ENCODE data around the gene ROR1. TPM values are rescaled to one million over a fixed set of nuclear protein-coding genes. Genes with fewer than 3 reads are reported as not detected.

Gene ROR1
- total RNA-seq, 1 experiment from 2014 or later = 1.4 TPM

- Histone ChIP-seq H3K36me3 (no peaks in the 10 kb centered on the region), H3K4me3 (no peak overlapping the region), H3K27me3 (no peaks in the 10 kb centered on the region), H3K9me3 (0 out of 2 replicates have a peak, but pooled peaks cover 2% of the 10 kb centered on the region)
- peak; percentile 61 for DNase-seq
Measured at GRCh38 chr1:63894627-63895265, 120.9 kb downstream of the ROR1 start.

DNA sequence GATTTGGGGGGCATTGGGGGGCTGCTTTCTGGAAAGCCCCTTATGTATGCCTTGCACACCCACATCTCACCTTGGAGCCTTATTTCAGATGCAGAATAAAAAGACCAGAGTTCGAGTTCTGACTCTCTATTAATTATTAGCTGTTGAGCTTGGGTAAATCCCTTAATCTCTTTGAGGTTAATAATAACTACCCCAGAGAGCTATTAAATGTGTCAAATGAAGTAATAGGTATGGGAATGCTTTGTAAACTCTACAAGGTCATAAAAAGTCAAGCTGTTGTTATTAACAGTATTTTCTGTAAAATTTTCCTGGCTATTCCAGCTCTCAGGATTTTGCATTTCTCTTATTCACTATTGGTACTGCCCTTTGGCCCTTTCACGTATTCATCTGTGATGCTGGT, 122.9 kb downstream of the ROR1 start:
- Histone ChIP-seq H3K9me3 (no peaks in the 10 kb centered on the region), H3K27me3 (no peaks in the 10 kb centered on the region), H3K36me3 (no peaks in the 10 kb centered on the region), H3K4me3 (no peak overlapping the region)
- no peak for DNase-seq

GRCh38 chr1:63898428-63899196, 124.8 kb downstream of the ROR1 start:
- Histone ChIP-seq H3K9me3 (no peaks in the 10 kb centered on the region), H3K4me3 (no peak overlapping the region), H3K27me3 (no peaks in the 10 kb centered on the region), H3K36me3 (no peaks in the 10 kb centered on the region)
- DNase-seq = no peak

DNA sequence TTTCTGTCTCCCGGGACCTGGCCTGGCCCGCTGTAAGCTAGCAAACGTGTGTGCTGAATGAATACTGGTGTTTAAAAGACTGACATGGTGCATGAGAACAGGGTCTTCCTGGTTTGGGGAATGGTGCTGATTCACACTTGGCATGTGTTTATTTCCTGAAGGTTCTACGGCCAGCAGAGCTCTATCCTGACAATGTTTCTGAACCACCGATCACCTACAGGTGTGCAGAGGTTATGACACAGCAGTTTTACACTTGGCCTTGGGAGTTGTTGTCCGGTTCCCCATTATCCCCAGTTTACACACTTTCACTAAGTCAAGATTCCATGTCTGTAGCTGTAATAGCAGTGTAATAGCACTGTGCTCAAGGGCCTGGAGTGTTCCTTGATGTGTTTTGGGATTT, 127.3 kb downstream of the ROR1 start:
- Histone ChIP-seq H3K36me3 (no peaks in the 10 kb centered on the region), H3K4me3 (no peak overlapping the region), H3K9me3 (no peaks in the 10 kb centered on the region), H3K27me3 (no peaks in the 10 kb centered on the region)
- no peak for DNase-seq

GRCh38 chr1:63902844-63903589, 129.2 kb downstream of the ROR1 start:
- Histone ChIP-seq H3K9me3 (no peaks in the 10 kb centered on the region), H3K4me3 (no peak overlapping the region), H3K36me3 (no peaks in the 10 kb centered on the region), H3K27me3 (no peaks in the 10 kb centered on the region)
- DNase-seq = peak; percentile 59

DNA sequence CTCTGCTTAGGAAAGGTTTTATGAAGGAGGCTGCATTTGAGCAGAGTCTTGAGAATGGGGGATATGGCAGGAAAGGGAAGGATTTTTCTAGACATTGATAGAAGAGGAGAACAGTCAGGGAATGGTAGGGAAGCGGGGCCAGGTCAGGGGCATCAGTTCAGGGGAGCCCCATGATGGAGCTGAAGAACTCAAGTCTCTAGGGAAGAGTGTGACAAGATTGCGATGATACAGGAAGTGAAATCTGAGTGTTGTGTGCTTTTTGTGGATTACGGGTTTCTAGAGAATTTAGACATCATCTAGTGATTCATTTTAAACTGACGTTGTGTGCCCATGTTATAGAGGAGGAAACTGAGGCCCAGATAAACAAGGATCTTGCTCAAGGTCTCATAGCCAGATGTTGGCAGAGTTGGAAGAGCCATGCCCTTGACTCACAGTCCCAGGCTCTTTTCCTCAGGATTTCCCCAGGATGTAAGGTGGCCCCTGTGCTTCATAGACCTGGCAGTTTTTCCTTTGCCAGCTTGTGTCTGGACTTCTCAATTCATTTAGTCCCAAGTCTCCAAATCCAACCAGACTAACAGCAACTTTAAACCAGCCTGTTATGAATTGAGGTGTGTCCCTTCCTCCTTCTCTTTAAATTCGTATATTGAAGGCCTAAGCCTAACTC, 130.3 kb downstream of the ROR1 start:
- Histone ChIP-seq H3K4me3 (no peak overlapping the region), H3K9me3 (no peaks in the 10 kb centered on the region), H3K36me3 (no peaks in the 10 kb centered on the region), H3K27me3 (no peaks in the 10 kb centered on the region)
- DNase-seq = no peak

- no peaks in the 10 kb centered on the region for H3K36me3 ChIP-seq
- no peak overlapping the region for H3K4me3 ChIP-seq
- DNase-seq = no peak
- no peaks in the 10 kb centered on the region for H3K9me3 ChIP-seq
- H3K27me3 ChIP-seq = no peaks in the 10 kb centered on the region
Measured at GRCh38 chr1:63904826-63905225, 131.0 kb downstream of the ROR1 start.

GRCh38 chr1:63906047-63906704, 132.4 kb downstream of the ROR1 start:
- Histone ChIP-seq H3K9me3 (no peaks in the 10 kb centered on the region), H3K36me3 (no peaks in the 10 kb centered on the region), H3K4me3 (no peak overlapping the region), H3K27me3 (no peaks in the 10 kb centered on the region)
- DNase-seq = no peak

DNA sequence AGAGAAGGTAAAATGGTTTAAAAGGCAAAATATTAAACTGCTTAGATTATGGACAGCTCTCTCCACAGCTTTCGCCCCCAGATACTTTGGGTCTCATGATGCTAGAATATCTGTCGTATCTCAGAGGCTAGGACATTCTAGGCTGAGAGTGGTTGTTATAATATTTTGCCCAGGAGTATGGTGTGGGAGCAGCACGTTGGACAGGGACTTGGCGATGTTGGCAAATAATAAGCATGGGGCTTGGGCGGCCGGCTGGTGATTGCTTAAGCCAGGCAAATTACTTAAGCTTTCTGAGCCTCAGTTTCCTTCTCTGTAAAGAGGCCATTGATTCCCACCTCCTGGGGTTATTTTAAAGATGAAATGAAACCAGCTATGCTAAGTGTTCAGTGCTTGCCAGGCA, 133.2 kb downstream of the ROR1 start:
- H3K27me3 ChIP-seq = no peaks in the 10 kb centered on the region
- no peak for DNase-seq
- H3K9me3 ChIP-seq = no peaks in the 10 kb centered on the region
- H3K36me3 ChIP-seq = no peaks in the 10 kb centered on the region
- no peak overlapping the region for H3K4me3 ChIP-seq

DNA sequence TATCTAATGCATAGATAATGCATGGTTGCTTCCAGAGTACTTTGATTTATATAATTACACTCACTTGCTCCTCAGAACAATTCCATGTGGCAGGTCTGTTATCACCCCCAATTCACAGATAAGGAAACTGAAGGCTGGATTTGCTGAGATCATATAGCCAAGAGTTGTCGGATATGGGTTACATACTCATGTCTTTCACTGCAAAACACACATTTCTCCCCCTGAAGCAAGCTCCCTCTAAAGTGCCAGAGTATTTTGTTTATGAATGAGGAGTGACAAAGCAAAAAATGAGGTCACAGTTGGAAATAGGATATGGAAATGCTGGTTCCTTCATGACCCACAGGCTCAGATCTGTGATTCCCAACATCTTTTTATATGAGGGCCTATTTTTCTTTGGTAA, 134.2 kb downstream of the ROR1 start:
- Histone ChIP-seq H3K9me3 (no peaks in the 10 kb centered on the region), H3K27me3 (no peaks in the 10 kb centered on the region), H3K36me3 (no peaks in the 10 kb centered on the region), H3K4me3 (no peak overlapping the region)
- no peak for DNase-seq

DNA sequence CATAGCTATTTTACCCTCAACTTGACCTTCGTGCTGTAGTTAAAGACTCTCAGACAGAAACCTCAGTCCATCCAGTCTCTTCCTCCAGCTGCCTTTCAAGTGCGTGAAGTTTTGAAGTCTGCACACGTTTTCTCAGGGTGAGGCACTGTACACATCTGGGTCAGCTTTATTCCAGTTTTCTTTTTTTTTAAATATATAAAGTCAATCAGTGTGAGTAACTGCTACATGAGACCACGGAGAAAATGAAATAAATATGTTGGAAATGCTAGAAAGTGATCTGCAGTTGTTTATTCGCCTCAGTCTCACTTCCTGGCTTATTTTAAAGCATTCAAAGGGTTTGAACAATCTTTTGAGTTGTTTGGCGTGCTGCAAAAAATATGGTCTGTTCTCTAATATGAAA, 135.7 kb downstream of the ROR1 start:
- Histone ChIP-seq H3K9me3 (no peaks in the 10 kb centered on the region), H3K4me3 (no peak overlapping the region), H3K27me3 (no peaks in the 10 kb centered on the region), H3K36me3 (no peaks in the 10 kb centered on the region)
- DNase-seq = no peak

DNA sequence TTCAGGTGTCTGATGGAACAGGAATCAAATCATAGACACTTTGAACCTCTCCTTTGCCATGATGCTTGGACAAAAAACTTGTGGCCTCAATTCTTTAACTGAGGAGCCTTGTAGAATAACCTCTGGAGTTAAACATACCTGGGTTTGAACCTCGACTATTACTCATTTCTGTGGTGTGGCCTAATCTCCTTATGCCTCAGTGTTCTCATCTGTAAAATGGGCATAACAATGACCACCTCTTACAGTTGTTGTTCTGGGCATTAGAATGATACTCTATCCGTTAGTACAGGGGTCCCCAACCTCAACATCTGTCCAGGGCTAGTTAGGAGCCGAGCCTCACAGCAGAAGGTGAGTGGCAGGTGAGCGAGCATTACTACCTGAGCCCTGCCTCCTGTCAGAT, 137.2 kb downstream of the ROR1 start:
- DNase-seq = no peak
- Histone ChIP-seq H3K4me3 (no peak overlapping the region), H3K9me3 (no peaks in the 10 kb centered on the region), H3K27me3 (no peaks in the 10 kb centered on the region), H3K36me3 (no peaks in the 10 kb centered on the region)

DNA sequence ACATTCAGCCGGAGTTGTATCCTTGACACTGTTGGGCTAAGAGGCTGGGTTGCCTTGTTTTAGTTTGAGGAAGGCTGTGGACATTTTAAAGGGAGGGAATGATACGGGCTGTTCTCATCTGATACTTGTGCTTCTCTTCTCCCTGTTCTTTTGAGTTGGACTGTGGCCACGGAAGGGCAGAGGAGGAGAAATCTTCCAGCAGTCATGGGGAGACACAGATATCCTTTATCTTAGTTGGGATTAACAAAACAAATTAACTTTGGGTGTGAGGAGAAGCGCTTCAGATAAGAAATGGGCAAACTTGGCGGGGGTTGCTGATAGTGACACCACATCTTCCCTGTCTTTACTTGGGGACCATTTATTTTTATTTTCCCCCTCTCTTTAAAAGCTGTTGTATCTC, 138.8 kb downstream of the ROR1 start:
- no peak for DNase-seq
- Histone ChIP-seq H3K36me3 (no peaks in the 10 kb centered on the region), H3K4me3 (no peak overlapping the region), H3K27me3 (no peaks in the 10 kb centered on the region), H3K9me3 (no peaks in the 10 kb centered on the region)

DNA sequence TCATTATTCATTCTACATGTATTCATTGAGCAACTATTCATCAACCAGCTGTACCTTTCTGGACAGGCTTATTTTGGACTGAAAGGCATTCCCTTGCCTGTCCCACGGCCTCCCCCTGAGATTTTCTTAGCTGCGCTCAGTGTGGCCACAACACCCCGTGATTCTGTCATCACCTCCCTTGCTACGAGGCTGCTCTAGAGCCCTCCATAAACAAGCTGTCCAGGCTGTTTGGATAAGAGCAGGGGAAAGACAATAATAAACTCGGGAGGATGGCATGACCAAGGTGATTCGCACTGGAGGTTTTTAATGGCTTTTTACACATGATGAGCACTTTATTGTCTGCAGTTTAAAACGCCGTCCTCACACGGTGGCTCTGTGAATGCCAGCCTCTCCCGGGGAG, 139.7 kb downstream of the ROR1 start:
- DNase-seq = no peak
- H3K27me3 ChIP-seq = no peaks in the 10 kb centered on the region
- H3K9me3 ChIP-seq = no peaks in the 10 kb centered on the region
- no peaks in the 10 kb centered on the region for H3K36me3 ChIP-seq
- no peak overlapping the region for H3K4me3 ChIP-seq

- Histone ChIP-seq H3K9me3 (no peaks in the 10 kb centered on the region), H3K27me3 (no peaks in the 10 kb centered on the region)
- no peak for DNase-seq
Measured at GRCh38 chr1:63914241-63914640, 140.4 kb downstream of the ROR1 start.

GRCh38 chr1:63914706-63915105, 140.9 kb downstream of the ROR1 start:
- Histone ChIP-seq H3K27me3 (no peaks in the 10 kb centered on the region), H3K9me3 (no peaks in the 10 kb centered on the region), H3K4me3 (no peak overlapping the region), H3K36me3 (no peaks in the 10 kb centered on the region)
- DNase-seq = no peak

More at GRCh38 chr1:63914241-63914640, 140.4 kb downstream of the ROR1 start:
- no peaks in the 10 kb centered on the region for H3K36me3 ChIP-seq
- no peak overlapping the region for H3K4me3 ChIP-seq

- no peak overlapping the region for H3K4me3 ChIP-seq
- DNase-seq = no peak
- H3K27me3 ChIP-seq = no peaks in the 10 kb centered on the region
- no peaks in the 10 kb centered on the region for H3K36me3 ChIP-seq
- no peaks in the 10 kb centered on the region for H3K9me3 ChIP-seq
Measured at GRCh38 chr1:63915121-63915520, 141.3 kb downstream of the ROR1 start.
